Hepatocyte (in vitro differentiated cells): Measurements from ENCODE around the gene ZC3H15.

Source experiments
- EZH2phosphoT487 ChIP-seq: fragments of 200-600 bp; sonication (generic); IDR thresholded peaks from one replicate; pipeline ENCODE4 v1.6.1; 2018; ENCODE audit warnings: antibody characterized with exemption, mild to moderate bottlenecking, low read depth, moderate library complexity; ENCODE audit not compliant: unreplicated experiment, severe bottlenecking
- TF ChIP-seq, protein P1 (sequence below): fragments of 200-600 bp; sonication (generic); IDR thresholded peaks from 2 replicates; pipeline ENCODE4 v1.5.1; 2016; ENCODE audit warnings: antibody characterized with exemption, mild to moderate bottlenecking; ENCODE audit not compliant: poor library complexity

DNA sequence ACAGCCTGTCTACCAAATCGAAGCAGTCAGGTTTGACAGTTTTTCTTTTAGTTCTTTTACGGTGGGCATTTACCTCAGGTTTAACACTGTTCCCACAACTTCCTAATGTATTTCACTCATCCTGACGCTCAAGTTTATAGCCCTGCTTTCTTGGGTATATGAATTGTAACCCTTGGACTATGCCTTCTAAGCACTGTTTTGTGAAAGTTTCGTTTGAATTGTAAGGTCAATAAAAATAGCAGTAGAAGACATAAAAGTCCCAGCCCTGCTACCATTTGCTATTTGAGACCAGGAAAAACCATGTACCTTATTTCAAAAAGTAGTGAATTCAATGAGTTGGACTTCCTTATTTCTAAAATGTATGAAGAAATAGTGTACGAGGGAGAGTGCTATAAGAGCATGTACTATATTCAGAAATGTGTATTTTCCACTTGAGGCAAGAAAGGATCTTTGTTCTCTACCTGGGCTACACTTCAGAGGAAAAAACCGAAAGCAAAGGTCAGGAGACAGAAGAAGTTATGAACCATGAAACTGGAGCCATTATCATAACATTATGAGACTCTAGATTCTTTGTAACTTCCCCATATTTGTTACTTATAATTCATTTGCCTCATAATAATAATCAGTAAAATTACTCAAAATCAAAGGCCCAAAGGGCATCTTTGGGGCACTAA is 1.9 kb upstream of the ZC3H15 start:
- no peak for TF ChIP-seq EZH2phosphoT487
- TF ChIP-seq, protein P1, sequence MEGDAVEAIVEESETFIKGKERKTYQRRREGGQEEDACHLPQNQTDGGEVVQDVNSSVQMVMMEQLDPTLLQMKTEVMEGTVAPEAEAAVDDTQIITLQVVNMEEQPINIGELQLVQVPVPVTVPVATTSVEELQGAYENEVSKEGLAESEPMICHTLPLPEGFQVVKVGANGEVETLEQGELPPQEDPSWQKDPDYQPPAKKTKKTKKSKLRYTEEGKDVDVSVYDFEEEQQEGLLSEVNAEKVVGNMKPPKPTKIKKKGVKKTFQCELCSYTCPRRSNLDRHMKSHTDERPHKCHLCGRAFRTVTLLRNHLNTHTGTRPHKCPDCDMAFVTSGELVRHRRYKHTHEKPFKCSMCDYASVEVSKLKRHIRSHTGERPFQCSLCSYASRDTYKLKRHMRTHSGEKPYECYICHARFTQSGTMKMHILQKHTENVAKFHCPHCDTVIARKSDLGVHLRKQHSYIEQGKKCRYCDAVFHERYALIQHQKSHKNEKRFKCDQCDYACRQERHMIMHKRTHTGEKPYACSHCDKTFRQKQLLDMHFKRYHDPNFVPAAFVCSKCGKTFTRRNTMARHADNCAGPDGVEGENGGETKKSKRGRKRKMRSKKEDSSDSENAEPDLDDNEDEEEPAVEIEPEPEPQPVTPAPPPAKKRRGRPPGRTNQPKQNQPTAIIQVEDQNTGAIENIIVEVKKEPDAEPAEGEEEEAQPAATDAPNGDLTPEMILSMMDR: no peak
